SW 1271 (cell line): ENCODE results near the gene PACRG.
A peak's percentile ranks its signal among the peaks of the same experiment; 100 is the strongest.
"Not testable (repeated sequence)": the region's sequence is repeated elsewhere in the genome, so short reads cannot be mapped to it uniquely, and the experiment has no call there.

ENCODE experiments used
- DNase-seq, 2 experiments: peaks; one replicate each; lab custom pipeline; 2025; lab: John Stamatoyannopoulos, UW

The PACRG gene

DNA sequence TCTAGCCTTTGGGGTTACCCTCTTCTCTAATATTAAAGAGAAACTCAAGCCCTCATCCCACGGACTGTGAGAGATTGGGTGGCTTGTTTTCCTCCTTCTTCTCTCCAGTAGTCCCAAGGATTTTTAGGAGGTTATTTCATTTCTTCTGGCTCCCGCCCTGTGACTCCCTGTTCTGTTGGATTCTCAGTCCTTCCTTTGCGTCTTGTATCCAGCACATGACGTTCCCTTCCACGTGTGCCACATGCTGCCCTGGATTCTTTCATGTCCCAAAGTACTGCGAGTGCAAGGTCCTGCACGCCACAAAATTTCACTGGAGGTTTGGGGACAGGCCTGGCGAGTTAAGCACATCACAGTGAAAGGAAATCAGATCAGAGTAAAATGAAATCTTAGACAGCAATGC, 213.4 kb downstream of the PACRG start:
- no peak for DNase-seq

DNA sequence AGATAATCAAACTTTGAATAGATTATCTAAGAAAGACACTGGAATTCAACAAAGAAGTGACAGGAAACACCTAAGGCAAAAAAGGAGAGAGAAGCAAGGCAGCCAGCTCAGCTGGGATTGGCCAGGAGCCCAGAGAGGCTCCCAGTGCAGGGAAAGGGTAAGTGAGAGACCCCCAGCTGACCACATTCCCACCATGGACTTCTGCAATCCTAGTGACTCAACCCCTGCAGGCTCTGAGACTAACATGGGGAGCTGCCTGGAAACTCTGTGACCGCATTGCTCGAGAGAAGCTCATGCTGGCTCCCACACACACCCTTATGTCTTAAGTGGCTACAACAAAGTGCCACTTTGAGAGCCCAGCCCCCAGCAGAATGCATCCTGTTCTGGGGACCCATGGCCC, 215.1 kb downstream of the PACRG start:
- DNase-seq = no peak

DNA sequence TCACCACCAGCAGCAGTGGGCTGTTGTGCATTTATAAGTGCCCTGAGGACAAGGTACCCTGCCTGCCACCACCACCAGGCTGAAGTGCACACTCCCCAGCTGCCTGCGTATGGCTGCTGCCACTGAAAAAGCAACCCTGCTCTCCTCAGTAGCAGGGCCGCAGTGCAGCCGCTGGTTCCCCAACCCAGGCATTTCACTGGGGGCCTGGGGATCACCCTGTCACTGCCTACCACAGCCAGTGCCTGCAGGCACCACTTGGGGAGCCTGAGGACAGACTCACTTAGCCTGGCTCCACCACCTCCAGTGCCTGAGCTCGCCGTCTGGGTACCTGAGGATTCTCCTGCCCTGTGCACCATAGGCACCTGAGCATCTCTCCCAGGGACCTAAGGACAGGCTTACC, 215.6 kb downstream of the PACRG start:
- DNase-seq = no peak

DNA sequence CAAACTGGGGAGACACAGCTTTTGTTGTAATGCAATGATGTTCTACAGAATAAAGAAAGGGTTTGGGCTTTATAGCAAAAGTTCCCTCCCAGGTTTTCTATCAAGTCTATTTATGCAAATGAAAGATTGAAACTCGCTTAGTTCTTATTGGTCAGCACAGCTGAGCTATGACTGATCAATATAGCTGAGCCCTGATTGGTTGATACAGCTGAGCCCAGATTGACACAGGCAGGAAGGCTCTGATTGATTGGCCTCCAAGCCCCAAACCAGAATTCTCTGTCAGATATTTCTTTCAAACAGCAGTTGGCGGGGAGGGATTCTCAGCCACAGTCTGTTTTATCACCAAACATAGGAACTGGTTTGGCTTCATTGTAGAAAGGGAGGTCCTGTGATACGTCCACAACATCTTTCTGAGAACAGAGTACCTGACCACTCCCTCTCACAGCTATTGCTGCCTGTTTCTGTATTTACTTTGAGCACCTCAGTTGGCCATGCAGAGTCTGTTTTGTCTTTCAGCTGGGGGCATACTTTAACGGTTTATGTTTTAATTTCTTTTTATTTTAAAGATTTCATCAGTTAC, 223.5 kb downstream of the PACRG start:
- no peak for DNase-seq

DNA sequence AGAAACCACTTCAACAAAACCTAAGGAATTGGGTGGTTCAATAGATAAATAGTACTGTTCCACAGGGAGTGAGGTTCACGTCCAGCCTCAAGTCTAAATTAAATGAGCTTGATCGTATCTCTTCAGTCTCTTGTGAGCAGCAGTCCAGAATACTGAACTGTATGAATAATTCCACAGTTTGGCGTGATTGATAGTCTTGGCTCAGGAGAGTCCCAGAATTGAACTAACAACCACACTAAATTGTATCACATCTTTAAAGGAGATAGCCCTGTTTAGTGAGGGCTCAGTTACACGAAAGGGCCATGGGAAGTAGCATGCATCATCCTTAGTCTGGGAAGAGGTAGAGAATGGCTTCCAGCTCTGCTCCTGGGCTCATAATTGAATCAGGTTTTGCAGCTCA, 224.6 kb downstream of the PACRG start:
- DNase-seq = no peak

DNA sequence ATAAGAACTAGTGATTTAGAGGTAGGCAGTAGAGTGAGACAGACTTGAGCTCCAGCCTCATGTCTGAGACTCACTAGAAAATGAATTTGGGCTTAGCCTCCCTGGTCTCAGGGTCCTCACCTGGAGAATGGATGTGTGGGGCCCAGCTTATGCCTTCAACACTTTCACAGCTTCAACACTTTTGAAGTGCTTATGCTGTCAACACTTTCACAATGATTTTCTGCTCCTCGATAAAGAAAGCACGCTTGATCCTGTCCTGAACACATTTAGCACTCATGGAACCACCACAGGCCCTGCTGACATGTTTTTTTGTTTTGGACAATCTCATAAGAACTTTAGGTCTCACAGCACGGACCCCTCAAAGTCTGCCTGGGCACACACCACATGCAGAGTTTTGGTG, 229.3 kb downstream of the PACRG start:
- no peak for DNase-seq

DNA sequence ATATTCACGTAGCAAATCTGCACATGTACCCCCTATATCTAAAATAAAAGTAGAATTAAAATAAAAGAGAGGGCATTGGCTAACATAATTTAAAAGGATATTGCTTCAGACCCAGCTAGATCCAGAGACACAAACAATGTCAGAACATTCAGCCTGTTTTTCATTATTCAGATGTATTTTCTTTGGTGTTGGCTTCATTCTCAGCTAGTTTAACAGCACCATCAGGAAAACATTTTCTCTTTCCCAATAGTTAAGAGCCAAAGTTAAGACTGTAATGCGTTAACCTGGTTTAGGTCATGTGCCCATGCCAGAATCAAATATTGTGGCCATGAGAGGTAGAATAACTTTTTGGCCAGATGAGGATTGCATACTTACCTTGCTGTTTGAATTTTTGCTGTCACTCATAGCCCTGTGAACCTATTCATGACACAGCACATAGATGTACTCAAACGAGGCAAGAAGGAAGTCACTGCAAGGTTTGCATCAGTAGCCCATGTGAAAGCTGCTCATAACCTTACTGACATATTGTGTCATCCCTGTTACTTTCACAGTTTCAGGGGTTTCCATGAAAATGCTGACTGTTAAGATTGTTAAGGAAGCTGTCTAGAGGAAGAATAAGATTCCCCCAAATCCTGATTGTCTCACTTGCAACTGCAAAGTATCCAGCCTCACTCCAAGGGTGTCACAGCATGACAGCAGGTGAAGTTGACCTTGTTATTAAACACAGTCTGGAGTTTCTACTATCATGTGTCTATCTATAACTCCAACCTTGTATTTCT, 233.1 kb downstream of the PACRG start:
- no peak for DNase-seq

DNA sequence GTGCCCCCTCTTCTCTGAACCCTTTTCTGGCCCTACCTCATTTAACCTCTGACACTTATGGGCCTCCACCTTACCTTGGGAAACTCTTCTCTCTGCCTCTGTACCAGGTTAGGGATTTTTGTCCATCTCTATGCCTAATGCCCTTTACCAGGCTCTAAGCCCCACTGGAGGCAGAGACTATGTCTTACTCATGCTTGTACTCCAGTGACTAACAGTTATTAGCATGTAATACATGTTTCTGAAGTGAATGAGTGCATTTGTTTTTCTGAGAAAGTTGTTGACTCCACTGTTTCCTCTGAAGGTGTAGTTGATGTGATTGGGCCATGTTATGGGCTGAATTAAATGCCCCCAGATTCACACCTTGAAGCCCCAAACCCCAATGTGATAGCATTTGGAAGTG, 234.3 kb downstream of the PACRG start:
- no peak for DNase-seq

DNA sequence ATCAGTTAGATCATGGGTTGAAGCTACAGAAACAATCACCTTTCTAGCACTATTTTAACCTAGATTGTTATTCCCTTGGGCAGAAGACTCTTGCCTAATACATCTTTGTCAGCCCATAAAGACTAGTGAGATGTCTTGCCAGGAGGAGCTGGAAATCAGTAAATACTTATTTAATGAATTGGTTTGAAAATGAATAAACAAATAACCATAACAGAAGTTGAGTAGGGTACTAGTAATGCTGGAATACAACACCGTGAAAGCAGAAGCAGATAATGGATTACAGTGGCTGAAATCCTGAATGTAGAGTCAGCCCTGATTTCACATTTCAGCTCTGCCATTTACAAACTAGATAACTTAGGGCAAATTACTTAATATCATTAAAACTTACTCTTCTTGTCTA, 236.1 kb downstream of the PACRG start:
- no peak for DNase-seq

DNA sequence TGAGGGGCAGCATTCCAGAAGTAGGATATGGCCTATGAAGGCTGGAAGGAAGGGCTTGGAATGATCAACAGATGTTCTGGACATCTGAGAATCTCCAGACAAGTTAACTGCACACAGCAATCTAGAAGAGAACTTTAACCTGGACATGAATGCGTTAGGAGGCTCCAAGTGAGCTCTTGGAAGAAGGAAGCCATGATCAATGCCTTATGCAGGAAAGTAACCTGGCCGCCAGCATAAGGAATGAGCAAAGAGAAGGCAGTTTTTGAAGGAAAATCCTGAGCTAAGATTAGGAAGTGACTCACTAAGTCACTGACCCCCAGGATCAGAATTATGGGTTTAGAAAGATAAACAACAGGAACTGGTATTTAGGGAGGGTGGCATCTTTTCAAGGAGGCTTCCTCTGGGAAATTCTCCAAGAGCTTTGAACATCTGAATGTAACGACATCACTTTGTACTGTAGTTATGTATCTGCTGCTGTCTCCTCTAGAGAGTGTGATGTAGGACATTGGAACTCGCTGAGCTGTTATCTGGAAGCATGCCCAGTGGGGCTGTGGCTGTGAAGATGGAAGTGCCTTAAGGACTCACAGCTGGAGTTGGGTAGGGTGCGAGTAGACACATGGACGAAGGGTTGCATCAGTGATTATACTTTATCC, 236.8 kb downstream of the PACRG start:
- DNase-seq = peak; percentile 94 to 99

DNA sequence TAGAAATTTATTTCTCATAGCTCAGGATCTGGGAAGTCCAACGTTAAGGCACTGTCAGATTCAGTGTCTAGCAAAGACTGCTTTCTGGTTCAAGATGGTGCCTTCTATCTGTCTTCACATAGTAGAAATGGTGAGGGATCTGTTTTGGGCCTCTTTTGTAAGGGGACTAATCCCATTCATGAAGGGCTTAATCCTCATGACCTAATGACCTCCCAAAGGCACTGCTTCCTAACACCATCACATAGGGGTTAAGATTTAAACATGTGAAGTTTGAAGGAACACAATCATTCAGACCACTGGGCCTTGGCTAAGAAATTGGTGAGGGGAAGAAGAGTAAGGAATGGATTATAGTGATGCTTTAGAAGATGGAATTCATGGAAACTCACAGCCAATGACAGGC, 237.6 kb downstream of the PACRG start:
- no peak for DNase-seq

DNA sequence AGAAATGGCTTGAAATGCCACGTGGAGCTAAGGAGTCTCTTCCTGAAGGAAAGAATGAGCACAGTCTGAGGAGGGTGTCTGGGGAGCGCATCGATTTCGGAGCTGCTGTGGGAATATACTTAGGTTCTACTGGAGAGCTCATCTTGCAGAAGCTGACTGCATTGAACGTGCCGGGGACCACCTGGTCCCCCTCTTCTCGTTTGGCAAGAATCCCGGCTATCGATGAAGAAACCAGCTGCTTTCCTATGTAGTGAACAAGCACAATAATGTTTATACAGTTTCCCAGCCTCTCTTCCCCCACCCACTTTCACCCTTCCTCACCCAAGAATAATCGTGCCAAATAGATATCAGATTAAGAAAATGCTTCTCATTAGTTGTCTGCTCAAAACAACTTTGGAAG, 242.5 kb downstream of the PACRG start:
- DNase-seq = no peak

DNA sequence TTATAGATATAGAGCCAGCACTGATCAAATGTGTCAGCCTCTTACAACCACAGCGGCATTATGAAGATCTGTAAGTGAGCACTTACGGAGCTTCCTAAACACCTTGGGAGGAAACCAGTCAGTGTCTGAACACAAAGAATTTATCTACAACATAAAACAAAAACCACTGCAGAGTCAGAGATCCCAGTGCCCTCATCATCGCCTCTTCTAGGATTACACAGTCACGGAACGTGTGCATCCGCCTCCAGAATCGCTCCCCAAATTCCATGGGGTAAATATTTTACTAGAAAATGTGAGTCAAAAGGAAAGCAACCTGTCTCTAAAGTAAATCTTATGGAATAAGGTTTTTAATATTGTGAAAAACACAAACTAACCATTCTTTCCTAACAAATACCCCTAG, 243.6 kb downstream of the PACRG start:
- DNase-seq = no peak

DNA sequence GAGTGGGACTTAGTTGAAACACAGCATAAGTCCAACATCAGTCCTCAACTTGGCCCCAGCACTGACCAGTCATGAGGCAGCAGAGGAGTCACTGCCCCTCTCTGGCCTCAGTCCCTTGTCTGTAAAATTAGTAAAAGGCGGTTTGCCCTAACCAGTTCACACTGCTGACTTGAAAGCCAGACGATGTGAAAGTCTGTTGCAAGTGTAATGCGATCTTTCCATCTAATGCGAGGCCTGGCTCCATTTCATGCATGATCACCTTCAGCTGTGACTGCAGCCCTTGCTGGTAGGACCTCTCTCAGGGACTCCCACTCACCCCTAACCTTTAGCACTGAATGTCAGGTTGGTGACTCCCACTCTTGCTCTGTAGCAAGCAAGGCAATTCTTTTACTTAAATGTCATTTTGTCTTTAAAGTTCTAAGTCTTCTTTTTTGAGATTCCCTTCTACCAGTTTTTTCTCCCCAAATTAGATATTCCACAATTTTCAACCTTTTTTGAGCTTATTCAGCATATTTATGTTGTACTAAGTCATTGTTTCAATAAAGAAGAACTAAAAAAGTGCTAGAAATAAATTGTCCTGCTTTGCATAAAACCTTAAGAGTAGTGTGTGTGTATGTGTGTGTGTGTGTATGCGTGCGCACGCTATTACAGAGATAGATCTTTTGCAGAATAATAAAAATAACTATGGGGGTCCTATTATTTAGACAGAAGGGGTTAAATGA, 245.5 kb downstream of the PACRG start:
- DNase-seq = no peak

DNA sequence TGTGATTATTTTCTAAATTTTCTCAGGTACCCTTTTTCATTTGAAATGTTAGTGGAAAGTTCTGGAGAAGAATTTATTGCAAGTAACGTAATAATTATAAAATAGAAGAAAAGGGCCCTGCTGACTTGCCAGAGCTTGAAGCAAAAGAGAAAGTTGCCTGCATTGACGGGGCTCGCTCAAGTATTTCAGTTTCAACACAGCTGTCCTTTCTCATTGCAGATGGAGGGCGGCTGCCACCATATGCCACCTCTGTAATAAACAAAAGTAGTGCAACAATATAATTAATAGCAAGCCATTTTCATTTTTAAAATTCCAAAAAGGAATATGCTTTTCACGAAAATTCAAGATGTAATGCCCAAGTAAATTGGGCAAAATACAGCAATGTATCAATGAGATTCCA, 246.2 kb downstream of the PACRG start:
- DNase-seq = no peak

DNA sequence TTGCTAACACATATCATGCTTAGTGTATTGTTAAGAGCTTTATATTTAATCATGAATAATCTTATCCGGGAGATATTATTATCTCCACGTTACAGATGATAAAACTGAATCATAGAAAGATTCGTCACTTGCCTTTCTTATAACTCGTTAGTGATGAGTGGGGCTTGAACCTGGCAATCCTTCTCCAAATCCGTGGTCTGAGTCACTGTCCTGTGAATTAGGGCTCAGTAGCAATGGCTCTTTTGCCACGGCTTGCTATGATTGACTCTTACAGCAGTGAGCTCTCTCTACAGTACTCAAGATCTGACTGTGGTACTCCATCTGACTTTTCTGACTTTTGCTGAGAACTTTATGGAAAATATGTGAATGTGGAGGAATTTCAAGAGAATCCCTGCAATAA, 246.9 kb downstream of the PACRG start:
- DNase-seq = no peak

DNA sequence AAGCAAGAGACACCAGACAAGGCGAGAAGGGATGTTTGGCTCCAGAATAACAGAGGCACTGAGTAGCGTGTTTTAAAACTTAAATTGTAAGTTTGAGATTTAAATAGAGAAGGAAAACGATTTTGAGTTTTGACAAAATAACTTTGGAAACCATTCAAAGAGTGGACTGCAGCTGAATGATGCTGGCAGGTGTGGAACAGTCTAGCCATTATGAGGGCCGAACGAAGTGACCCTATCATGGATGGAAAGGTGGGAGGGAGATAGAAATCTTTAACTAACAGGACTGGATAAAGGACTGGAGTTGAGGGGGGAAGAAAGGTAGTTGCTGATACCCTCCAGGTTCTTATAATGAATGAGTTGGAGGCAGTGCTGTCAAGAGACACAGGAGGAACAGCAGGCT, 248.4 kb downstream of the PACRG start:
- DNase-seq = no peak

DNA sequence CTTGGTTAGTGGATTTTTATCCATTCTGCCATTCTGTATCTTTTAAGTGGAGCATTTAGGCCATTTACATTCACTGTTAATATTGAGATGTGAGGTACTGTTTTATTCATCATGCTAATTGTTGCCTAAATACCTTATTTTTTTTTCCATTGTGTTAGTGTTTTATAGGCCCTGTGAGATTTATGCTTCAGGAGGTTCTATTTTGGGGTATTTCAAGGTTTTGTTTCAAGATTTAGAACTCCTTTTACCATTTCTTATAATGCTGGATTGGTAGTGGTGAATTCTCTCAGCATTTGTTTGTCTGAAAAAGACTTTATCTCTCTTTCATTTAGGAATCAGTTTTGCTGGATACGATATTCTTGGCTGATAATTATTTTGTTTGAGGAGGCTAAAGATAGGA, 255.5 kb downstream of the PACRG start:
- not testable (repeated sequence) for DNase-seq

DNA sequence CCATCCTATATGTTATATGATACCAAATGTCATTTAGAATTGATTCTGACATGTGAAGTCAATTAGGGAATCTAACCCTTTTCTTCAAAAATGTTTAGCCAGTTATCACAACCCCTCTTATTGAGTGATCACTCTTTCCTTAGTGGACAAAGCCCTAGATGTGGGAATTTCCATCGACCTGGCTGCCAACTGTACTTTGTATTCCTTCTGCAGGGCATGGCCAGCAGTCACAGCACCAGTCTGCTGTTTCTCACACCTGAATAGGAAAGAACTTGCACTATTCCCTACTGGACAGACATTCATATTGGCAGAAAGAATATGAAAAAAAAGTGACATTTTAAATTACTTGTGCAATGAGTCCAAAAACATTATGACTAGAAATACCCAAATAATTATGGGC, 271.0 kb downstream of the PACRG start:
- no peak for DNase-seq

DNA sequence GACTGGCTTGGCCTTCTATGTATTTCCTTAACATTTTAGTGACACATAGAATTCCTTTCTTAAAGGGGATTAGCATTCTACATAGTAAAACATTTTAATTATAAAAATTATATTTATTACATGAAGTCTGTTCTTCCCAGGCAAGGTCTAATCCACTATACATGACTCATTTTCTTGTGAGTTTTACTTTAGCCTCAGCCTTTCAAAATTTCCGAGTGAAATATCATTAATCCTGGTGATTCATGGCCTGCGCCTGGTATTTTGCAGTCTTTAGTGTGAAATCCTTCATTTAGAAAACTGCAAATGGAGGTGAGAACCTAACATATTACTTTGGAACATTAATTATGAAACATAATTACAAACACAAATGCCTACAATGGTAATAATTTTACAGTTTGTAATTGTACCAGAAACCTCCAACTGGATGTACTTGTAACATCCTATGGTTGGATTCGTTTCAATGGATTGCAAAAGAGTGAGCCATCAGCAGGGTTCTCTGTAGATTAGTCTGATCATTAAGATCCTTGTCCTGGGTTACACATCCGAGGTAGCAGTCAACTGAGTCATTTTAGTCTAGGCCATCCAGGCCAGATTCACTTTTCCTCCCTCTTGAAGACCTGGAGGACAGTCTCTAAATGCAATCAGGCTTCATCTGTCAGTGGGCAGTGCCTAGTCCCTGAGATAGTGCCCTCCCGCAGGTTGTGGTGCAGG, 272.0 kb downstream of the PACRG start:
- DNase-seq = no peak

DNA sequence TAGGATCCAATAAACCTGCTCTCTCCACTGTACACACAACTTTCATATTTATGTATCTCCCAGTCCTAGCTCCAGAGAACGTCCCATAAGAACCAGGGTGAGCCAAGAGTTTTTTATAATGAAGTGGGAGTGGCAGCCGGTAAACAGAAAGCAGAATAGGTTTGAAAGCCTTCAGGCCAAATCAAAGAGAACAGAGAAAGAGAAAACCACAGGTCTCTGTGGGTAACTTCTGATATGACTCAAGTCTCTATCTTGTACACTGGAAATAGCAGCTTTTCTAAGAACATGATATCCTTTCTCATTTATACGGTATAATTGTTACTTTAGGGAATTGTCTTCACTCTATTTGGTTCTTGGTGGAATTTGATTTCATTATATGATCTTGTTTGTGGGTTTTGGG, 273.6 kb downstream of the PACRG start:
- DNase-seq = no peak

DNA sequence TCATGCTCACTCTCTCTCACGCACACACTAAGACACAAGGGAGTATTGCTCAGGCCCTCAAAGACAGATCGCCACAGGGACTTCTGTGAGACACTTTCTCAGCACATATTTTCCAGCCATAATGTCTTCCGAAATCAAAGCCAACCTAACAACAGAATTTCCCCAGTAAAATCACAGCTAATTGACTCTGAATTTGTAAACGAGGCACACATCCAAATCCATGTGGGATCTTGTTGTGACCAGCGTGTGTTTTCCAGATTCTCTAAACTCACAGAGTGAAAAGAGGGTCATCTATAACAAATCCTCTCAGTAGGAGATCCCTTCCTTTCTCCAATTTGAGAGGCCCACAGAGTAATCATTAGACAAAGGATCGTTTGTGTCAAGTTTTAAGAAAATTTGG, 280.4 kb downstream of the PACRG start:
- DNase-seq = no peak
